ENCODE data around the gene NPY4R2.
"Not testable (repeated sequence)": the region's sequence is repeated elsewhere in the genome, so short reads cannot be mapped to it uniquely, and the experiment has no call there.

DNA sequence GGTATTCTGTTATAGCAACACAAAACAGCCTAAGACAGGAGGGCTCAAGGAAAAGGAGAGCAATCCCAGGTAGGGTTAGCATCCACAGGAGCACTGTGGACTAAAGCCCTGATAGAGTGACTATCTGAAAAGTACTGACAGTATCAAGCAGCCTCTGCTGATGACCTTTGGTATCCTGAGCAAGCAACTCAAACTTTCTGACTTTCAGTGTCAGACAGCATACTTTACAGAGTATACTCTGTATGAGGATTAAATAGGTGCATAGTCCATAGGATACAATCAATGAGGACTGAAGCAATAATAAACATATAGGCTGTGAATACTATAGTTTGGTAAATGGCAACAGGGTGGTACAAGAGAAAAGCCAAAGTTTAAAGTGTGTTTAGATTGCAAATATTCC, 27.7 kb upstream of the NPY4R2 start:
- TF ChIP-seq ZNF624 (tag by site-specific recombination; IDR thresholded peaks at IDR 0.05); KLF8 (tag by site-specific recombination; IDR thresholded peaks at IDR 0.05); ZNF776 (tag by site-specific recombination; IDR thresholded peaks at IDR 0.05; ENCODE audit: borderline replicate concordance); TCF7L2 (IDR thresholded peaks at IDR 0.05; ENCODE audit: borderline replicate concordance, low read depth, low read length); ZNF548 (tag by site-specific recombination; IDR thresholded peaks at IDR 0.05); ZNF837 (tag by site-specific recombination; IDR thresholded peaks at IDR 0.05); HOXA7 (CRISPR knock-in tag; IDR thresholded peaks at IDR 0.05; ENCODE audit: borderline replicate concordance); ZNF571 (tag by site-specific recombination; IDR thresholded peaks at IDR 0.05): not testable (repeated sequence)
- TF ChIP-seq, protein P1, sequence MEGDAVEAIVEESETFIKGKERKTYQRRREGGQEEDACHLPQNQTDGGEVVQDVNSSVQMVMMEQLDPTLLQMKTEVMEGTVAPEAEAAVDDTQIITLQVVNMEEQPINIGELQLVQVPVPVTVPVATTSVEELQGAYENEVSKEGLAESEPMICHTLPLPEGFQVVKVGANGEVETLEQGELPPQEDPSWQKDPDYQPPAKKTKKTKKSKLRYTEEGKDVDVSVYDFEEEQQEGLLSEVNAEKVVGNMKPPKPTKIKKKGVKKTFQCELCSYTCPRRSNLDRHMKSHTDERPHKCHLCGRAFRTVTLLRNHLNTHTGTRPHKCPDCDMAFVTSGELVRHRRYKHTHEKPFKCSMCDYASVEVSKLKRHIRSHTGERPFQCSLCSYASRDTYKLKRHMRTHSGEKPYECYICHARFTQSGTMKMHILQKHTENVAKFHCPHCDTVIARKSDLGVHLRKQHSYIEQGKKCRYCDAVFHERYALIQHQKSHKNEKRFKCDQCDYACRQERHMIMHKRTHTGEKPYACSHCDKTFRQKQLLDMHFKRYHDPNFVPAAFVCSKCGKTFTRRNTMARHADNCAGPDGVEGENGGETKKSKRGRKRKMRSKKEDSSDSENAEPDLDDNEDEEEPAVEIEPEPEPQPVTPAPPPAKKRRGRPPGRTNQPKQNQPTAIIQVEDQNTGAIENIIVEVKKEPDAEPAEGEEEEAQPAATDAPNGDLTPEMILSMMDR (tag by site-specific recombination; IDR thresholded peaks at IDR 0.05) = not testable (repeated sequence)
- TF ChIP-seq, protein P2, sequence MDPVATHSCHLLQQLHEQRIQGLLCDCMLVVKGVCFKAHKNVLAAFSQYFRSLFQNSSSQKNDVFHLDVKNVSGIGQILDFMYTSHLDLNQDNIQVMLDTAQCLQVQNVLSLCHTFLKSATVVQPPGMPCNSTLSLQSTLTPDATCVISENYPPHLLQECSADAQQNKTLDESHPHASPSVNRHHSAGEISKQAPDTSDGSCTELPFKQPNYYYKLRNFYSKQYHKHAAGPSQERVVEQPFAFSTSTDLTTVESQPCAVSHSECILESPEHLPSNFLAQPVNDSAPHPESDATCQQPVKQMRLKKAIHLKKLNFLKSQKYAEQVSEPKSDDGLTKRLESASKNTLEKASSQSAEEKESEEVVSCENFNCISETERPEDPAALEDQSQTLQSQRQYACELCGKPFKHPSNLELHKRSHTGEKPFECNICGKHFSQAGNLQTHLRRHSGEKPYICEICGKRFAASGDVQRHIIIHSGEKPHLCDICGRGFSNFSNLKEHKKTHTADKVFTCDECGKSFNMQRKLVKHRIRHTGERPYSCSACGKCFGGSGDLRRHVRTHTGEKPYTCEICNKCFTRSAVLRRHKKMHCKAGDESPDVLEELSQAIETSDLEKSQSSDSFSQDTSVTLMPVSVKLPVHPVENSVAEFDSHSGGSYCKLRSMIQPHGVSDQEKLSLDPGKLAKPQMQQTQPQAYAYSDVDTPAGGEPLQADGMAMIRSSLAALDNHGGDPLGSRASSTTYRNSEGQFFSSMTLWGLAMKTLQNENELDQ (tag by site-specific recombination; IDR thresholded peaks at IDR 0.05; ENCODE audit: low read depth) = not testable (repeated sequence)
- TF ChIP-seq, protein P3, sequence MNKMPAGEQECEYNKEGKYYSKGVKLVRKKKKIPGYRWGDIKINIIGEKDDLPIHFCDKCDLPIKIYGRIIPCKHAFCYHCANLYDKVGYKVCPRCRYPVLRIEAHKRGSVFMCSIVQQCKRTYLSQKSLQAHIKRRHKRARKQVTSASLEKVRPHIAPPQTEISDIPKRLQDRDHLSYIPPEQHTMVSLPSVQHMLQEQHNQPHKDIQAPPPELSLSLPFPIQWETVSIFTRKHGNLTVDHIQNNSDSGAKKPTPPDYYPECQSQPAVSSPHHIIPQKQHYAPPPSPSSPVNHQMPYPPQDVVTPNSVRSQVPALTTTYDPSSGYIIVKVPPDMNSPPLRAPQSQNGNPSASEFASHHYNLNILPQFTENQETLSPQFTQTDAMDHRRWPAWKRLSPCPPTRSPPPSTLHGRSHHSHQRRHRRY (tag by site-specific recombination; IDR thresholded peaks at IDR 0.05) = not testable (repeated sequence)
- TF ChIP-seq, protein P4, sequence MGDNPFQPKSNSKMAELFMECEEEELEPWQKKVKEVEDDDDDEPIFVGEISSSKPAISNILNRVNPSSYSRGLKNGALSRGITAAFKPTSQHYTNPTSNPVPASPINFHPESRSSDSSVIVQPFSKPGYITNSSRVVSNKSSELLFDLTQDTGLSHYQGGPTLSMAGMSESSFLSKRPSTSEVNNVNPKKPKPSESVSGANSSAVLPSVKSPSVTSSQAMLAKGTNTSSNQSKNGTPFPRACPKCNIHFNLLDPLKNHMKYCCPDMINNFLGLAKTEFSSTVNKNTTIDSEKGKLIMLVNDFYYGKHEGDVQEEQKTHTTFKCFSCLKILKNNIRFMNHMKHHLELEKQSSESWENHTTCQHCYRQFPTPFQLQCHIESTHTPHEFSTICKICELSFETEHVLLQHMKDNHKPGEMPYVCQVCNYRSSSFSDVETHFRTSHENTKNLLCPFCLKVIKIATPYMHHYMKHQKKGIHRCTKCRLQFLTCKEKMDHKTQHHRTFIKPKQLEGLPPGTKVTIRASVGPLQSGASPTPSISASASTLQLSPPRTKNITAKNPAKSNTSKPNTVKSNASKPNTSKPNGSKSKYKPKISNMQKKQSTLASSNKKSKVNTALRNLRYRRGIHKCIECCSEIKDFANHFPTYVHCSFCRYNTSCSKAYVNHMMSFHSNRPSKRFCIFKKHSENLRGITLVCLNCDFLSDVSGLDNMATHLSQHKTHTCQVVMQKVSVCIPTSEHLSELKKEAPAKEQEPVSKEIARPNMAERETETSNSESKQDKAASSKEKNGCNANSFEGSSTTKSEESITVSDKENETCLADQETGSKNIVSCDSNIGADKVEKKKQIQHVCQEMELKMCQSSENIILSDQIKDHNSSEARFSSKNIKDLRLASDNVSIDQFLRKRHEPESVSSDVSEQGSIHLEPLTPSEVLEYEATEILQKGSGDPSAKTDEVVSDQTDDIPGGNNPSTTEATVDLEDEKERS (tag by site-specific recombination; IDR thresholded peaks at IDR 0.05) = not testable (repeated sequence)

Measured in HEK293 (cell line).